Measurements from ENCODE around the gene FAM168A. TPM values are rescaled to one million over a fixed set of nuclear protein-coding genes. Genes with fewer than 3 reads are reported as not detected.

FAM168A gene
- total RNA-seq, 1 donor from 2014 or later: 21.4 TPM

DNA sequence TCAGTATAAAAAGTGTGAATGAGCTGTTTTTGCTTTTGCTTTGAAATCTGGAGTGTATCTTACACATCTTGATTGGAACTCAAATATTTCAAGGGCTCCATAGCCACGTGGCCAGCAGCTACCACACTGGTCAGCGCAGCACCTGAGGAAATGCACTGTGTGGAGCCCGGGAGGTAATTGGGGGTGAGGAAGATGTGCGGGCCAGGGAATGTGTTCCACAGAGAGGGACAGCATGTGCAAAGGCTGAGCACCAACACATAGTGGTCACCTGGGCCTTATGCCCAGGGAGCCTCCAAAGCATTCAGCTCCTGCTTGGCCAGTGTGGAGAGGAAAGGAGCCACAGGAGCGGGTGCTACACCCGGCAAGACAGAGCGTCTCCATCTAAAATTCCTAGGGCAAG, 200.9 kb downstream of the FAM168A start:
- no peaks in the 10 kb centered on the region for H3K27me3 ChIP-seq
- H3K4me3 ChIP-seq: no peak overlapping the region
- H3K4me1 ChIP-seq: no peaks in the 10 kb centered on the region
- TF ChIP-seq POLR2AphosphoS5 (IDR thresholded peaks at IDR 0.05; ENCODE audit: insufficient read depth in 1 of 2, low read depth in 1 of 2): no peak
- TF ChIP-seq, protein P1, sequence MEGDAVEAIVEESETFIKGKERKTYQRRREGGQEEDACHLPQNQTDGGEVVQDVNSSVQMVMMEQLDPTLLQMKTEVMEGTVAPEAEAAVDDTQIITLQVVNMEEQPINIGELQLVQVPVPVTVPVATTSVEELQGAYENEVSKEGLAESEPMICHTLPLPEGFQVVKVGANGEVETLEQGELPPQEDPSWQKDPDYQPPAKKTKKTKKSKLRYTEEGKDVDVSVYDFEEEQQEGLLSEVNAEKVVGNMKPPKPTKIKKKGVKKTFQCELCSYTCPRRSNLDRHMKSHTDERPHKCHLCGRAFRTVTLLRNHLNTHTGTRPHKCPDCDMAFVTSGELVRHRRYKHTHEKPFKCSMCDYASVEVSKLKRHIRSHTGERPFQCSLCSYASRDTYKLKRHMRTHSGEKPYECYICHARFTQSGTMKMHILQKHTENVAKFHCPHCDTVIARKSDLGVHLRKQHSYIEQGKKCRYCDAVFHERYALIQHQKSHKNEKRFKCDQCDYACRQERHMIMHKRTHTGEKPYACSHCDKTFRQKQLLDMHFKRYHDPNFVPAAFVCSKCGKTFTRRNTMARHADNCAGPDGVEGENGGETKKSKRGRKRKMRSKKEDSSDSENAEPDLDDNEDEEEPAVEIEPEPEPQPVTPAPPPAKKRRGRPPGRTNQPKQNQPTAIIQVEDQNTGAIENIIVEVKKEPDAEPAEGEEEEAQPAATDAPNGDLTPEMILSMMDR (IDR thresholded peaks at IDR 0.05): no peak
- no peak for TF ChIP-seq POLR2A (IDR thresholded peaks at IDR 0.05)
- intact Hi-C loops (cut with DNase I): no loop called here
- no peak for DNase-seq (ENCODE audit: extremely low spot score in 2 of 2)
- no peak overlapping the region for H3K27ac ChIP-seq
- H3K9me3 ChIP-seq: no peaks in the 10 kb centered on the region
- no peaks in the 10 kb centered on the region for H3K36me3 ChIP-seq

DNA sequence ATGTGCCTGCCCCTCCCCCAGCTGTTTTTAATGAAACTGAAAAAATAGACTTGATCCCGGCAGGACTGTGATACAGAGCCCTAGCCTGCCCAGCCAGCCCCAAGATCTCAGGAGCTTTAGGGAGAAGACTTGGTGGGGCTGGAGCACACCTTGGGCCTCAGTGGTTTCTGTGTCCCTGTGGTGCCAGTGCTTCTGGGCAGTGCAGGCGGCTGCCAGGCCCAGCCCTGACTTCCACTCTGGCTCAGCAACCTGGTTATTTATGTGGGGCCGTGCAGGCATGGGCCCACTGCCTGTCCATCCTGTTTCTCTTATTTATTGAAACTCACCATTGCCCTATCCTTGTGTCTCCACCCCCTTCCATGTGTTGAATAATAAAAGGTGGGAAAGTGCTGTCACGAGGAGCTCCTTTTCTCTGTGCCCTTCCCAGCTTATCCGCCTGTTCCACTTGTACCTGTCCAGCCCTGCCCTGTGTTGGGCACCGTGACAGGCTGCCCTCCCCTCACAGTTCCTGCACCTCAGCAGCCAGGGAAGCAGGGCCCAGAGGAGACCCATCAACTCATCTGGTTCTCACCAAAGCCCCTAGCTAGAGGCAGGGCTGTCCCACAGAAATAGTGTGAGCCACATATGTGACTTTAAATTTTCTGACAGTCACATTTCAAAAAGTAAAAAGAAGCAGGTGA, 201.5 kb downstream of the FAM168A start:
- intact Hi-C loops (cut with DNase I): no loop called here
- no peak overlapping the region for H3K4me3 ChIP-seq
- H3K4me1 ChIP-seq: no peaks in the 10 kb centered on the region
- no peak overlapping the region for H3K27ac ChIP-seq
- no peak for TF ChIP-seq POLR2AphosphoS5 (IDR thresholded peaks at IDR 0.05; ENCODE audit: insufficient read depth in 1 of 2, low read depth in 1 of 2)
- no peak for TF ChIP-seq POLR2A (IDR thresholded peaks at IDR 0.05)
- TF ChIP-seq, protein P1 (IDR thresholded peaks at IDR 0.05): no peak
- no peaks in the 10 kb centered on the region for H3K27me3 ChIP-seq
- no peak for DNase-seq (ENCODE audit: extremely low spot score in 2 of 2)
- H3K36me3 ChIP-seq: no peaks in the 10 kb centered on the region
- no peaks in the 10 kb centered on the region for H3K9me3 ChIP-seq

DNA sequence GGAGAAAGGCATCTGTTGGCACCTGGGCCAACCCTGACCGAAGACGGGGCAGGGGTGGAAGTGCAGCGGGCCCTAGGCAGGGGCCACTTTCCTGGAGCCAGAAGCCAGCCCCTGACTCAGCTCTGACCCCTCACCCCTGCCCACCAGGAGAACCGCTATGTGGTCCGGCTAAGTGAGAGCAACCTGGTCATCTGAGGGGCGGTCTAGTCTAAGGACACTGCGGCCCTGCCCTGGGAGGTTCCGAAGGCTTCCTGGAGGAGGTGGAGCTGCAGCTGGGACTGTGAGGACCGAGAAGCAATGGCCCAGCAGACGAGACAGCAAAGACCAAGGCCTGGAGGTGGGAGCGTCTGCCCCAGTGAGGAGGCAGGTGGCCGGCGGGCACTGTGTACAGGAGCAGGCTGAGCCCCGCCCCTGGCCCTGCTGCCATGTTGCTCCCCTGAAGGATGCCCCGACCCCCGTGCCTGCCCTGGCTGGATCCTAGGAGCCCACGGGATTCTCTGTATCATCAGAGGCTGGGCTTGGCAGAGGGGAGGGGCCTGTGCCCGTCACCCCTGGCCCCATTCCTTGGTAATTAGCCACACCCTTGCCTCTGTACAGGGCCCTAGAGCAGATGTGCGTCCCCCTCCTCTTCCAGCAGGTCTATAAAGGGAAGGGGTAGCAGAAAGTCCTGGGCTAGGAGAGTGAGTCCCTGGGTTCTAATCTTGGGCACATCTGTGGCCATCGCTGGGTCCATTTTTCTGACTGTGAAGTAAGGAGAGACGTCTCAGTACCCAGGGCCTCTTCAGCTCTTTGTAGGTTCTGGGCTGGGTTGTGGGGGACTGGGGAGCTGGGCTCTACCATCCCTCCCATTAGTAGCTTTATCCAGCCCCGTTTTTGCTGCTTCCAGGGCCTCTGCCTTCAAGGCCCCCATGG, 202.4 kb downstream of the FAM168A start:
- TF ChIP-seq, protein P1 (IDR thresholded peaks at IDR 0.05): no peak
- TF ChIP-seq POLR2AphosphoS5 (IDR thresholded peaks at IDR 0.05; ENCODE audit: insufficient read depth in 1 of 2, low read depth in 1 of 2): no peak
- TF ChIP-seq POLR2A (IDR thresholded peaks at IDR 0.05): no peak
- H3K4me3 ChIP-seq: no peak overlapping the region
- no peaks in the 10 kb centered on the region for H3K27me3 ChIP-seq
- no peak for DNase-seq (ENCODE audit: extremely low spot score in 2 of 2)
- intact Hi-C loops (cut with DNase I): no loop called here
- no peaks in the 10 kb centered on the region for H3K36me3 ChIP-seq
- H3K27ac ChIP-seq: no peak overlapping the region
- no peaks in the 10 kb centered on the region for H3K9me3 ChIP-seq
- H3K4me1 ChIP-seq: no peaks in the 10 kb centered on the region

DNA sequence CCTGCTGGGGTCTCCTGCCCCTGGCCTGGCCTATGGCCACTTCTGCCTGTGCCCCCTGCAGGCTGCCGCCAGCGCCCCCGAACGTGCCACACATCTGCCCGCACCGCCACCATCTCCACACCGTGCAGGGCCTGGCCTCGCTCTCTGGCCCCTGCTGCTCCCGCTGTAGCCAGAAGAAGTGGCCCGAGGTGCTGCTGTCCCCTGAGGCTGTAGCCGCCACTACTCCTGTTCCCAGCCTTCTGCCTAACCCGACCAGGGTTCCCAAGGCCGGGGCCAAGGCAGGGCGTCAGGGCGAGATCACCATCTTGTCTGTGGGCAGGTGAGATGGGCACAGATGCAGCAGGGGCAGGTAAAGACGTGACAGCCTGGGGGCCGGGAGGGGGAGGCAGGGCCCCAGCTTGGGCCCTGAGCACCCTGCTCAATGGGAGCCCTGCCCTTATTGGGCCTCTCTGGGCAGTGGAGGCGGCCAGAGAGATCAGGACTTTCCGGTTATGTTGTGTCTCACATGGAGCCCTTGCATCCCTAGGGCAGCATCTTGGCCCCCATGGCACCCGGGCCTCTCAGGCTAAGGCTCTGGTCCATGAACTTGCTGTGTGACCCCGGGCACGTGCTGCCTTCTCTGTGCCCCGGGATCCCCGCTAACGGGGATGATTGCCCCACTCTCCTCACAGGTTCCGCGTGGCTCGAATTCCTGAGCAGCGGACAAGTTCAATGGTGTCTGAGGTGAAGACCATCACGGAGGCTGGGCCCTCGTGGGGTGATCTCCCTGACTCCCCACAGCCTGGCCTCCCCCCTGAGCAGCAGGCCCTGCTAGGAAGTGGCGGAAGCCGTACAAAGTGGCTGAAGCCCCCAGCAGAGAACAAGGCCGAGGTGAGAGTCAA, 203.3 kb downstream of the FAM168A start:
- H3K36me3 ChIP-seq: no peaks in the 10 kb centered on the region
- no peak for DNase-seq (ENCODE audit: extremely low spot score in 2 of 2)
- TF ChIP-seq POLR2AphosphoS5 (IDR thresholded peaks at IDR 0.05; ENCODE audit: insufficient read depth in 1 of 2, low read depth in 1 of 2) (no peak), POLR2A (IDR thresholded peaks at IDR 0.05) (no peak)
- TF ChIP-seq, protein P1 (IDR thresholded peaks at IDR 0.05): no peak
- no peak overlapping the region for H3K27ac ChIP-seq
- no peaks in the 10 kb centered on the region for H3K9me3 ChIP-seq
- no peak overlapping the region for H3K4me3 ChIP-seq
- H3K27me3 ChIP-seq: no peaks in the 10 kb centered on the region
- intact Hi-C loops (cut with DNase I): no loop called here
- no peaks in the 10 kb centered on the region for H3K4me1 ChIP-seq
